DOHH2 (cell line): ENCODE results near the gene APOE.

ENCODE experiments used
- H3F3A ChIP-seq: fragments of 200-600 bp; sonication (generic), shearing (Covaris generic); 2 replicates; pipeline ENCODE4 v1.6.0; 2016; ENCODE audit warnings: antibody characterized with exemption, mild to moderate bottlenecking; ENCODE audit not compliant: control insufficient read depth, insufficient read depth
- H3K27ac ChIP-seq: fragments of 200-600 bp; sonication (generic); 2 replicates; pipeline ENCODE4 v1.5.1; 2014; ENCODE audit warnings: low read depth, mild to moderate bottlenecking, low read length, moderate library complexity
- H3K27me3 ChIP-seq: fragments of 200-600 bp; sonication (generic); 2 replicates; pipeline ENCODE4 v1.6.1; 2014; ENCODE audit warnings: mild to moderate bottlenecking, low read length, mixed read lengths; ENCODE audit not compliant: control insufficient read depth
- H3K36me3 ChIP-seq: fragments of 200-600 bp; sonication (generic); 2 replicates; pipeline ENCODE4 v1.6.1; 2014; ENCODE audit warnings: mild to moderate bottlenecking, low read length, moderate library complexity, mixed read lengths; ENCODE audit not compliant: control insufficient read depth
- H3K4me1 ChIP-seq: fragments of 200-600 bp; sonication (generic); 2 replicates; pipeline ENCODE4 v1.6.1; 2014; ENCODE audit warnings: mild to moderate bottlenecking, low read length, mixed read lengths; ENCODE audit not compliant: control insufficient read depth
- H3K4me2 ChIP-seq: fragments of 200-600 bp; sonication (generic); 2 replicates; pipeline ENCODE4 v1.6.0; 2014; ENCODE audit warnings: mild to moderate bottlenecking, low read length, moderate library complexity
- H3K4me3 ChIP-seq: fragments of 200-600 bp; sonication (generic); 2 replicates; pipeline ENCODE4 v1.5.1; 2014; ENCODE audit warnings: mild to moderate bottlenecking, low read length, mixed read lengths
- H3K79me2 ChIP-seq: fragments of 200-600 bp; sonication (generic); 2 replicates; pipeline ENCODE4 v1.6.1; 2014; ENCODE audit warnings: mild to moderate bottlenecking, low read length, mixed read lengths; ENCODE audit not compliant: control insufficient read depth
- H3K9me2 ChIP-seq: fragments of 200-600 bp; sonication (generic); replicated peaks from 2 replicates; pipeline ENCODE4 v1.6.1; 2014; ENCODE audit warnings: mild to moderate bottlenecking, low read length, mixed read lengths; ENCODE audit not compliant: control insufficient read depth
- H3K9me3 ChIP-seq: fragments of 200-600 bp; sonication (generic); 2 replicates; pipeline ENCODE4 v1.6.1; 2014; ENCODE audit warnings: antibody characterized with exemption, low read length, mixed read lengths; ENCODE audit not compliant: control insufficient read depth, insufficient read depth
- H4K20me1 ChIP-seq: fragments of 200-600 bp; sonication (generic); 2 replicates; pipeline ENCODE4 v1.6.0; 2014; ENCODE audit warnings: low read depth, mild to moderate bottlenecking, antibody characterized with exemption, low read length, moderate library complexity; ENCODE audit not compliant: control insufficient read depth, insufficient read depth
- EZH2phosphoT487 ChIP-seq: fragments of 200-600 bp; sonication (generic); IDR thresholded peaks from 2 replicates; pipeline ENCODE4 v1.6.1; 2017; ENCODE audit warnings: borderline replicate concordance, mild to moderate bottlenecking, antibody characterized with exemption, low read length, moderate library complexity, mixed read lengths
- TF ChIP-seq, protein P1 (sequence below): fragments of 200-600 bp; sonication (generic); IDR thresholded peaks from one replicate; pipeline ENCODE4 v1.5.1; 2014; ENCODE audit warnings: antibody characterized with exemption, mild to moderate bottlenecking, low read depth, low read length; ENCODE audit not compliant: poor library complexity, severe bottlenecking

Gene APOE

DNA sequence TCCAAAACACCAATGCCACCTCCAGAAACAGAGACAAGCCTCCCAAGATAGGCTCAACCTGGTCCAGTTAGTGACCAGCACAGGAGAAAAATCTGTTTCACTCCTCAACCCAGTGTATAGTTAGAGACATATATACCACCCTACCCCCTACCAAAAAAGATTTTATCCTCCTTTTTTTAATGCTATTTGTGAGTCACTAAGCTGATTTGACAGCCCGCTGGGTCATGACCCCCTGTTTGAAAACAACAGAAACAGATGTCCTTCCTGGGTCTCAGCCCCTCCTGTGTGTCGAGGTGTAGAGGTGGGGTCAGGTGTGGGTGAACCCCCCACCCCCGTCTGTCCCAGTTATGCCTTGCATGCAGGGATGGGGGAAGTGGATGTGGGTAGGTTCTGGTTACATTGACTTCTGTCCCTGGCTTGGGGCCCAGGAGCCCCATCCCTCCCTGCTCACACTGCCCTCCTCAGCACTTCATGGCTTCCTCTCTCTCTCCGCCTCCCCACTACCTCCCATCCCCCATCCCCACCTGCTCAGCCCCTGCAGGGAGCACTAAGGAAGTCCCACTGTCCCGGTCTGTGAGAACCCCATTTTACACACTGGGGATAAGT is 28.6 kb upstream of the APOE start:
- H3K4me1 ChIP-seq = peaks cover 13% of the 10 kb centered on the region
- H3K36me3 ChIP-seq = no peaks in the 10 kb centered on the region
- H3K9me2 ChIP-seq = no peaks in the 10 kb centered on the region
- H3K9me3 ChIP-seq = no peaks in the 10 kb centered on the region
- H3K27ac ChIP-seq = no peak overlapping the region
- H3K27me3 ChIP-seq = no peaks in the 10 kb centered on the region
- no peaks in the 10 kb centered on the region for H4K20me1 ChIP-seq
- H3K4me2 ChIP-seq = peak overlapping the region; percentile 20
- H3K4me3 ChIP-seq = no peak overlapping the region; the same call in 1 of the 2 replicates
- TF ChIP-seq EZH2phosphoT487 = no peak
- TF ChIP-seq, protein P1, sequence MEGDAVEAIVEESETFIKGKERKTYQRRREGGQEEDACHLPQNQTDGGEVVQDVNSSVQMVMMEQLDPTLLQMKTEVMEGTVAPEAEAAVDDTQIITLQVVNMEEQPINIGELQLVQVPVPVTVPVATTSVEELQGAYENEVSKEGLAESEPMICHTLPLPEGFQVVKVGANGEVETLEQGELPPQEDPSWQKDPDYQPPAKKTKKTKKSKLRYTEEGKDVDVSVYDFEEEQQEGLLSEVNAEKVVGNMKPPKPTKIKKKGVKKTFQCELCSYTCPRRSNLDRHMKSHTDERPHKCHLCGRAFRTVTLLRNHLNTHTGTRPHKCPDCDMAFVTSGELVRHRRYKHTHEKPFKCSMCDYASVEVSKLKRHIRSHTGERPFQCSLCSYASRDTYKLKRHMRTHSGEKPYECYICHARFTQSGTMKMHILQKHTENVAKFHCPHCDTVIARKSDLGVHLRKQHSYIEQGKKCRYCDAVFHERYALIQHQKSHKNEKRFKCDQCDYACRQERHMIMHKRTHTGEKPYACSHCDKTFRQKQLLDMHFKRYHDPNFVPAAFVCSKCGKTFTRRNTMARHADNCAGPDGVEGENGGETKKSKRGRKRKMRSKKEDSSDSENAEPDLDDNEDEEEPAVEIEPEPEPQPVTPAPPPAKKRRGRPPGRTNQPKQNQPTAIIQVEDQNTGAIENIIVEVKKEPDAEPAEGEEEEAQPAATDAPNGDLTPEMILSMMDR = no peak
- H3K79me2 ChIP-seq = no peaks in the 10 kb centered on the region
- H3F3A ChIP-seq = no peaks in the 10 kb centered on the region

DNA sequence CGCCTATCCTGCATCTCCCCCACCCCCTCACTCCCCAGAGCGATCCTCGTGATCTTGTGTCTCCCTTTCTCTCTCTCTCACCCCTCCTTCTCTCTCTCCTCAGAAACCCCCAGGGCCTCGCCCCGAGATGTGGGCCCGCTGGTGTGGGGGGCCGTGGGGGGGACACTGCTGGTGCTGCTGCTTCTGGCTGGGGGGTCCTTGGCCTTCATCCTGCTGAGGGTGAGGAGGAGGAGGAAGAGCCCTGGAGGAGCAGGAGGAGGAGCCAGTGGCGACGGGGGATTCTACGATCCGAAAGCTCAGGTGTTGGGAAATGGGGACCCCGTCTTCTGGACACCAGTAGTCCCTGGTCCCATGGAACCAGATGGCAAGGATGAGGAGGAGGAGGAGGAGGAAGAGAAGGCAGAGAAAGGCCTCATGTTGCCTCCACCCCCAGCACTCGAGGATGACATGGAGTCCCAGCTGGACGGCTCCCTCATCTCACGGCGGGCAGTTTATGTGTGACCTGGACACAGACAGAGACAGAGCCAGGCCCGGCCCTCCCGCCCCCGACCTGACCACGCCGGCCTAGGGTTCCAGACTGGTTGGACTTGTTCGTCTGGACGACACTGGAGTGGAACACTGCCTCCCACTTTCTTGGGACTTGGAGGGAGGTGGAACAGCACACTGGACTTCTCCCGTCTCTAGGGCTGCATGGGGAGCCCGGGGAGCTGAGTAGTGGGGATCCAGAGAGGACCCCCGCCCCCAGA is 27.3 kb upstream of the APOE start:
- H3K9me2 ChIP-seq = no peaks in the 10 kb centered on the region
- no peak overlapping the region for H3K4me3 ChIP-seq
- no peaks in the 10 kb centered on the region for H3K36me3 ChIP-seq
- no peak overlapping the region for H3K4me2 ChIP-seq
- no peaks in the 10 kb centered on the region for H3K79me2 ChIP-seq
- H3K9me3 ChIP-seq = no peaks in the 10 kb centered on the region
- peaks cover 13% of the 10 kb centered on the region for H3K4me1 ChIP-seq
- H4K20me1 ChIP-seq = no peaks in the 10 kb centered on the region
- TF ChIP-seq, protein P1 = no peak
- TF ChIP-seq EZH2phosphoT487 = no peak
- H3K27me3 ChIP-seq = no peaks in the 10 kb centered on the region
- H3K27ac ChIP-seq = no peak overlapping the region
- H3F3A ChIP-seq = no peaks in the 10 kb centered on the region

DNA sequence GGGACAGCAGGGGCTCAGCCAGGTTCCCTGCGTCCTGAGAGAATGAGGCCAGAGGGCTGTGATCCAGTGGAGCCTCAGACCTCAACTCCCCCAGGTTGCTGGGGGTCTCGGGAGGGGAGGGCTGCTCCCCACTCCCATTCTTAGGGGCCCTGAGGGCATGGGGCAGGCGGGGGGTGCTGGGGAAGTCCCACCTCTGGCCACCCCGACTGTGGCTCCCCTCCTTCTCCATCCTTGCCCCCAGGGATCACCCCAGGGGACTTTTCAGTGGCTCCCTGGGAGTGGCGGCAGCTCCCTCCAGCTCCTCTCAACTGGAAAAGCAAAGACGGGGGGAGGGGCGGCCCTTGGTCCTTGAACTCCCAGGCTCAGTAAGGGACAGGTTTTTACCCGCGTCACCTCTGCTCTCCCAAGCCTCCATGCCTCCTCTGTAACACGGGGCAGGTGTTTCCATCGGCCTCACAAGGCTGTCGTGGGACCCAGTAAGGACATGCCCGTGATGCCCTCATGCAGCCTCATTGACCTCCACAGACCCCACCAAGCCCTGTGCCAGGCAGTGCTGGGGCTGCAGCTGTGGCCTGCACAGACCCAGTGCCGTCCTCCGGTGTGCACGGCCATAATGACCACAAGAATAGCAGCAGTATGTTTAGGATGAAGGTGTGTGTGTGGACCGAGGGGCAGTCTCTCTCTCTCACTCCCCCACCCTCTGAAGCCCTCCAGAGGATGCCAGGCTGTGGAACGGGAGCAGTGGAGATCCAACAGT is 26.1 kb upstream of the APOE start:
- no peaks in the 10 kb centered on the region for H3K9me2 ChIP-seq

More for the DNA sequence above, 26.1 kb upstream of the APOE start:
- no peak overlapping the region for H3K4me3 ChIP-seq
- peaks cover 13% of the 10 kb centered on the region for H3K4me1 ChIP-seq
- H3F3A ChIP-seq = no peaks in the 10 kb centered on the region
- H3K27ac ChIP-seq = no peak overlapping the region
- H3K9me3 ChIP-seq = no peaks in the 10 kb centered on the region
- no peak for TF ChIP-seq EZH2phosphoT487
- TF ChIP-seq, protein P1 = no peak
- no peak overlapping the region for H3K4me2 ChIP-seq
- H4K20me1 ChIP-seq = no peaks in the 10 kb centered on the region
- H3K27me3 ChIP-seq = no peaks in the 10 kb centered on the region
- no peaks in the 10 kb centered on the region for H3K36me3 ChIP-seq
- H3K79me2 ChIP-seq = no peaks in the 10 kb centered on the region
